Type B pancreatic cell (in vitro differentiated cells): ENCODE results near the gene NAPEPLD. TPM values are rescaled to one million over a fixed set of nuclear protein-coding genes. Genes with fewer than 3 reads are reported as not detected.
A peak's percentile ranks its signal among the peaks of the same experiment; 100 is the strongest.

Source experiments
- DNase-seq: peaks from one replicate; pipeline ENCODE4 v3.0.0; 2021; ENCODE audit warnings: mixed read lengths; ENCODE audit not compliant: unreplicated experiment; ENCODE audit errors: extremely low spot score
- H3K27ac Mint-ChIP-seq: 2 replicates; pipeline ENCODE4 v1.8.0; 2021; ENCODE audit warnings: mild to moderate bottlenecking, mixed read lengths
- H3K27me3 Mint-ChIP-seq: 2 replicates; pipeline ENCODE4 v1.8.0; 2021; ENCODE audit warnings: mixed read lengths
- H3K36me3 Mint-ChIP-seq: 2 replicates; pipeline ENCODE4 v1.8.0; 2021; ENCODE audit warnings: mixed read lengths
- H3K4me1 Mint-ChIP-seq: one replicate; pipeline ENCODE4 v1.8.0; 2021; ENCODE audit warnings: mixed read lengths; ENCODE audit not compliant: unreplicated experiment
- H3K4me3 Mint-ChIP-seq: 2 replicates; pipeline ENCODE4 v1.8.0; 2021; ENCODE audit warnings: mild to moderate bottlenecking, mixed read lengths
- H3K9me3 Mint-ChIP-seq: 2 replicates; pipeline ENCODE4 v1.8.0; 2021; ENCODE audit warnings: mixed read lengths
- total RNA-seq: library from RNA; stranded (reverse); gene quantifications from 2 replicates; pipeline ENCODE4 v1.2.1, GENCODE V29; 2021; ENCODE audit warnings: low replicate concordance
- TF ChIP-seq, protein P1 (sequence below): fragments of 200-600 bp; sonication (generic); conservative IDR thresholded peaks from 2 replicates; pipeline ENCODE4 v1.5.0; 2021; ENCODE audit warnings: antibody characterized with exemption, mild to moderate bottlenecking

NAPEPLD gene
- total RNA-seq, 1 donor from 2014 or later, result 17.0 TPM

DNA sequence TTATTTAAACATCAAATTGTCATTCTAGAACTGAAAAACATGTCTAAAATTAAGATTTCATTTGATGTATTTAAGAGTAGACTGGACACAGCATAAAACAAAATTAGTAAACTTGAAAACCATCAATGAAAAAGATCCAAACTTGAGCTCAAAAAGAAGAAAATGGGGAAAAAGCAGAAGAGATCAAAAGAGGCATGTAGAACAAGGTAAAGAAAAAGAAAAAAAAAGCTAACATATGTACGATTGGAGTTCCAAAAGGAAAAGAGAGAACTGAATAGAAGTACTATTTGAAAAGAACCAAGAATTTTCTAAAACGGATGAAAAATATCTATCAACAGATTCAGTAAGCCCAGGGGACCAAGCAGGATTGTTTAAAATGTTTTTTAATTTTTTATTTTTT lies 77.9 kb downstream of the NAPEPLD start:
- Mint-ChIP-seq H3K4me3 (no peak overlapping the region), H3K36me3 (peaks cover 5% of the 10 kb centered on the region), H3K27ac (no peak overlapping the region), H3K4me1 (peaks cover 16% of the 10 kb centered on the region), H3K9me3 (peaks cover 8% of the 10 kb centered on the region), H3K27me3 (no peaks in the 10 kb centered on the region)
- TF ChIP-seq, protein P1, sequence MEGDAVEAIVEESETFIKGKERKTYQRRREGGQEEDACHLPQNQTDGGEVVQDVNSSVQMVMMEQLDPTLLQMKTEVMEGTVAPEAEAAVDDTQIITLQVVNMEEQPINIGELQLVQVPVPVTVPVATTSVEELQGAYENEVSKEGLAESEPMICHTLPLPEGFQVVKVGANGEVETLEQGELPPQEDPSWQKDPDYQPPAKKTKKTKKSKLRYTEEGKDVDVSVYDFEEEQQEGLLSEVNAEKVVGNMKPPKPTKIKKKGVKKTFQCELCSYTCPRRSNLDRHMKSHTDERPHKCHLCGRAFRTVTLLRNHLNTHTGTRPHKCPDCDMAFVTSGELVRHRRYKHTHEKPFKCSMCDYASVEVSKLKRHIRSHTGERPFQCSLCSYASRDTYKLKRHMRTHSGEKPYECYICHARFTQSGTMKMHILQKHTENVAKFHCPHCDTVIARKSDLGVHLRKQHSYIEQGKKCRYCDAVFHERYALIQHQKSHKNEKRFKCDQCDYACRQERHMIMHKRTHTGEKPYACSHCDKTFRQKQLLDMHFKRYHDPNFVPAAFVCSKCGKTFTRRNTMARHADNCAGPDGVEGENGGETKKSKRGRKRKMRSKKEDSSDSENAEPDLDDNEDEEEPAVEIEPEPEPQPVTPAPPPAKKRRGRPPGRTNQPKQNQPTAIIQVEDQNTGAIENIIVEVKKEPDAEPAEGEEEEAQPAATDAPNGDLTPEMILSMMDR, result no peak
- DNase-seq, result no peak

DNA sequence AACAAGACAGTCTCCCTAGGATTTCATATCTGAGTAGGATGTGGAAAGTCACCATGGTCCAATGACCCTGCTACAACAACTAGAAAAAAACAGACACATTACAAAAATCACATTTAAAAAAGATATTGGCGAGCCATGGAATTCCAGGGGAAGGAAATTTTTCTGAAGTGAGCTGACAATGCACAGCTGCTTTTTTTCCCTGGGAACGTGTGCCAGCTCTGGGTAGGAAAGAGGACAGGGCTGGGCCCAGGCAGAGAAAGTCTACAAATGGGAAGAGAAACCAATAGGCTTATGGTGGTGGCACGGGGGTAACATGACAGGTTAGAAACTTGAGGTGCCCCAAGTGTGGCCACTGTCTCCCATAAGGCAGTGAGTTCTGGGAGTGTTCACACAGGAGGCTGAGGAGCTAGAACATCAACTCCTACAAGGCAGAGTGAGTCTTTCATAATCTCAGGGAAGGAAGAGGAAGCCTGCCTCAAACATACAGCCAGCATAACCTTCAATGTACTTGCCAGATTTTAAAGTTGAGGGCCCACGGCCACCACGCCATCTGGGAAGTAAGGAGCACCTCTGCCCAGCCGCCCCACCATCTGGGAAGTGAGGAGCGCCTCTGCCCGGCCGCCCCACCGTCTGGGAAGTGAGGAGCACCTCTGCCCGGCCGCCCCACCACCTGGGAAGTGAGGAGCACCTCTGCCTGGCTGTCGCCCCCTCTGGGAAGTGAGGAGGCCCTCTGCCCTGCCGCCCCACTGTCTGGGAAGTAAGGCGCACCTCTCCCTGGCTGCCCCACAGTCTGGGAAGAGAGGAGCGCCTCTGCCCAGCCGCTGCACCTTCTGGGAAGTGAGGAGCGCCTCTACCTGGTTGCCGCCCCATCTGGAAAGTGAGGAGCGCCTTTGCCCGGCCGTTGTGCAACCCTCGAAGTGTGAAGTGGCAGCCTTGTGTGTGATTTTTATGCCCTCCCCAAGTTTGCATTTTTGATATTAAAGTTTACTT lies 80.2 kb downstream of the NAPEPLD start:
- no peak for DNase-seq
- TF ChIP-seq, protein P1, result no peak
- H3K27me3 Mint-ChIP-seq, result no peaks in the 10 kb centered on the region
- H3K36me3 Mint-ChIP-seq, result peaks cover 5% of the 10 kb centered on the region
- peaks cover 1% of the 10 kb centered on the region for H3K4me1 Mint-ChIP-seq
- peaks cover 8% of the 10 kb centered on the region for H3K9me3 Mint-ChIP-seq
- no peak overlapping the region for H3K27ac Mint-ChIP-seq
- H3K4me3 Mint-ChIP-seq, result no peak overlapping the region

DNA sequence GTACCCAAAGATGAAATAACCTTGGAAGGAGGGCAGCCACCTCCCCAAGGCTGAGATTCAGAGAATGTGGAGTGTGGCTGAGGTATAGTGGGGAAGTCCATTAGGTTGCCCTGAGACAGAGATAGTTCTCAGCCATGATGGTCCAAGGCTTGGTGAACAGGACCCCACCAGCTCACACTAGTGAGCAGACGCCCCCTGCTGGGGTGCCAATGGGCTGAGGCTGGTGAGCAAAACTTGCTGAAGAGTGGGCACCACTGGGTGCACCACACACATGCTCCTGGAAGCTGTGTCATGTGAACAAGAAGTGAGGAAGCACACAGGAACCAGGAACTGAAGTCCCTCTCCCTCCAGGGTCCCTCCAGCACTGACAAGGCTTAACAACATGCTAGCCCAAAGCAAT lies 83.2 kb downstream of the NAPEPLD start:
- Mint-ChIP-seq H3K27ac (no peak overlapping the region), H3K4me3 (no peak overlapping the region), H3K9me3 (peaks cover 8% of the 10 kb centered on the region), H3K27me3 (no peaks in the 10 kb centered on the region), H3K36me3 (peaks cover 5% of the 10 kb centered on the region), H3K4me1 (peaks cover 5% of the 10 kb centered on the region)
- DNase-seq, result no peak
- TF ChIP-seq, protein P1, result peak; percentile 66

DNA sequence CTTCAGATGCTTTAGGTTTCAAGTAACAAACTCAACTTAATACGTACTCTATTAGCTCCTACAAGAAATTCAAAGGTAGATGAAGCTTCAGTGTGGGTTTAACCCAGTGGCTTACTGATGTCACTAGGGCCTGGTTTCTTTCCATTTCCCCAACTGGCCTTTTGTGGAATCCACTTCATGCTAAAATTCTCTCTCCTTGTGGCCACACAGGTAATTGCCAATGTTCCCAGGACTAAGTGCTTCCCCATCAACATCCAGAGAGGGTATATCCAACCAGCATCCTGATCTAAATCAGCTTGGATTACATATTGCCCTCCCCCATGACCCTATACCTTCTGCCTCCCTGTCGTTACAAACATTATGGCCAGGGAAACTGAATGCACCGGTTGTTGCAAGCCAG lies 85.0 kb downstream of the NAPEPLD start:
- Mint-ChIP-seq H3K27me3 (no peaks in the 10 kb centered on the region), H3K4me3 (no peak overlapping the region), H3K27ac (no peak overlapping the region), H3K4me1 (peaks cover 5% of the 10 kb centered on the region), H3K36me3 (peaks cover 5% of the 10 kb centered on the region), H3K9me3 (peaks cover 8% of the 10 kb centered on the region)
- TF ChIP-seq, protein P1, result no peak
- no peak for DNase-seq

DNA sequence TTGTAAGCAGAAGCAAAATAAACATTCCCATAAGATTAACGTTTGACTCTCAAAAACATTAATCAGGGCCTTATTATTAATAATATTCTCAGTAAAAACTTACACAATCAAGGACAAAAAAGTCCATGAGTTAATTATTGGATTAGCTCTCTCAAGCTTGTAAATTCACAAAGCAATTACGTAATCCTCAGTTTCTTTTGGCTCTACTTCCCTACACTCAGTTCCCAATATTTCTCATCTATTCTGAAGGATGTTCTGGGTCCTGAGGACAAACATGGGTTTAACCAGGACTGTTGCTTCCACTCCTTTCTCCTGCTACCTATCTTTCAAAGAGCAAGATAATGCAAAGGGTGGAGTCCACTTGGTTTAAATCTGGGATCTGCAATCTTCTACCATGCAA lies 89.4 kb downstream of the NAPEPLD start:
- Mint-ChIP-seq H3K4me3 (no peak overlapping the region), H3K9me3 (no peaks in the 10 kb centered on the region)

More for the DNA sequence above, 89.4 kb downstream of the NAPEPLD start:
- no peak for DNase-seq
- Mint-ChIP-seq H3K4me1 (peaks cover 5% of the 10 kb centered on the region), H3K27me3 (no peaks in the 10 kb centered on the region), H3K27ac (no peak overlapping the region), H3K36me3 (peaks cover 6% of the 10 kb centered on the region)
- TF ChIP-seq, protein P1, result no peak
